Thyroid gland (tissue), 4 donors: ENCODE results near the gene TNFSF12.

Source experiments
- POLR2A ChIP-seq, 2 donors: fragments of 450-650 bp; IDR thresholded peaks; one replicate each; pipeline ENCODE4 v1.6.1; 2017; ENCODE audit warnings: antibody characterized with exemption in 2 of 2, mild to moderate bottlenecking in 2 of 2, moderate library complexity in 1 of 2
- TF ChIP-seq, protein P1 (sequence below), 6 experiments: fragments of 200-600 bp in 3 of 6; fragments of 450-650 bp in 3 of 6; sonication (generic) in 3 of 6; IDR thresholded peaks; one replicate each; pipeline ENCODE4 v1.5.1; 2016 to 2019; ENCODE audit warnings: antibody characterized with exemption in 6 of 6, mild to moderate bottlenecking in 2 of 6, inconsistent platforms in 1 of 6, moderate library complexity in 1 of 6

DNA sequence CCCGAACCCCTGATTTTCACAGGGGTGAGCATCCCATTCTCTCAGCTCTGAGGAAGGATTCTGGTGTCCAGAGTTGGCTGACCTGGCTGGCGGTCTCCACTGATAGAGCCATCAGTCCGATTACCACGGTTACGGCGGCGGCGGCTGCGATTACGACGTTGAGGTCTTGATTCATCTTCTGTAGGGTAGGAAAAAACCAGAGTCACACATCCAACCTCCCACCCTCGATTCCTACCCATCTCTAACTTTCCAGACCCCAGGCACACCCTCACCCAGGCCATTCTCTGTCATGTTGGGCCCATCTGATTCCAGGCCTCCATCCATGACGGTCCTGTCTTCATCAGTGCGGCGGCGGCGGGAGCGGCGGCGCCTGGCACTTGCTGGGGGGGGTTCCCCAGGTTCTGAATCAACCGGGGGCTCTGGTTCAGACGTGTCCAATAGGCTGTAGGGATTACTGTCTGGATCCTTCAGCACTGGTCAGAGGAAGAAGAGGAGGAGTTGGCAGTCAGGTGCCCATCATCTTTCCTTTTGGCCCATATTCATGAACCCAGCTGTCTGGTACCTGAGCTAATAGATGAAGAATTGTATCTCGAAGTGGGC is 43.7 kb downstream of the TNFSF12 start:
- TF ChIP-seq, protein P1, sequence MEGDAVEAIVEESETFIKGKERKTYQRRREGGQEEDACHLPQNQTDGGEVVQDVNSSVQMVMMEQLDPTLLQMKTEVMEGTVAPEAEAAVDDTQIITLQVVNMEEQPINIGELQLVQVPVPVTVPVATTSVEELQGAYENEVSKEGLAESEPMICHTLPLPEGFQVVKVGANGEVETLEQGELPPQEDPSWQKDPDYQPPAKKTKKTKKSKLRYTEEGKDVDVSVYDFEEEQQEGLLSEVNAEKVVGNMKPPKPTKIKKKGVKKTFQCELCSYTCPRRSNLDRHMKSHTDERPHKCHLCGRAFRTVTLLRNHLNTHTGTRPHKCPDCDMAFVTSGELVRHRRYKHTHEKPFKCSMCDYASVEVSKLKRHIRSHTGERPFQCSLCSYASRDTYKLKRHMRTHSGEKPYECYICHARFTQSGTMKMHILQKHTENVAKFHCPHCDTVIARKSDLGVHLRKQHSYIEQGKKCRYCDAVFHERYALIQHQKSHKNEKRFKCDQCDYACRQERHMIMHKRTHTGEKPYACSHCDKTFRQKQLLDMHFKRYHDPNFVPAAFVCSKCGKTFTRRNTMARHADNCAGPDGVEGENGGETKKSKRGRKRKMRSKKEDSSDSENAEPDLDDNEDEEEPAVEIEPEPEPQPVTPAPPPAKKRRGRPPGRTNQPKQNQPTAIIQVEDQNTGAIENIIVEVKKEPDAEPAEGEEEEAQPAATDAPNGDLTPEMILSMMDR (IDR thresholded peaks at IDR 0.05): no peak
- no peak for TF ChIP-seq POLR2A (IDR thresholded peaks at IDR 0.05)
